Amniotic epithelial cell (primary cell): ENCODE data around the gene COL12A1.

Experiments
- DNase-seq: peaks from one replicate; pipeline ENCODE4 v3.0.0-alpha.2; 2010; ENCODE audit warnings: low read depth

Gene COL12A1

GRCh38 chr6:75205776-75206575 lies at the start of gene COL12A1:
Gene COL12A1 (minus strand): TSS chr6:75206053. CDS start chr6:75202792, 3,261 bp downstream.
- peak; percentile 98 for DNase-seq

GRCh38 chr6:75250552-75250951 lies 44.7 kb upstream of the COL12A1 start:
- DNase-seq, result no peak

GRCh38 chr6:75249837-75250236 lies 44.0 kb upstream of the COL12A1 start:
- no peak for DNase-seq

GRCh38 chr6:75246386-75246785 lies 40.5 kb upstream of the COL12A1 start:
- DNase-seq, result no peak

- DNase-seq, result peak; percentile 8
Measured at GRCh38 chr6:75244063-75244584, 38.3 kb upstream of the COL12A1 start.

- peak; percentile 99 for DNase-seq
Measured at GRCh38 chr6:75243333-75244062, 37.6 kb upstream of the COL12A1 start, which contains the start of gene COX7A2. Gene COX7A2 (minus strand): TSS chr6:75243801. CDS start chr6:75243734, 67 bp downstream.

GRCh38 chr6:75236630-75237029 lies 30.8 kb upstream of the COL12A1 start:
- DNase-seq, result no peak

- DNase-seq, result no peak
Measured at GRCh38 chr6:75235271-75235670, 29.4 kb upstream of the COL12A1 start.

- no peak for DNase-seq
Measured at GRCh38 chr6:75234126-75234865, 28.4 kb upstream of the COL12A1 start.

- no peak for DNase-seq
Measured at GRCh38 chr6:75233092-75233615, 27.3 kb upstream of the COL12A1 start.

GRCh38 chr6:75230484-75231325 lies 24.9 kb upstream of the COL12A1 start:
- peak; percentile 60 for DNase-seq

- no peak for DNase-seq
Measured at GRCh38 chr6:75224303-75224926, 18.6 kb upstream of the COL12A1 start.

- DNase-seq, result no peak
Measured at GRCh38 chr6:75223428-75223827, 17.6 kb upstream of the COL12A1 start.

- no peak for DNase-seq
Measured at GRCh38 chr6:75222261-75222660, 16.4 kb upstream of the COL12A1 start.

- DNase-seq, result no peak
Measured at GRCh38 chr6:75221116-75221515, 15.3 kb upstream of the COL12A1 start.

GRCh38 chr6:75220357-75220756 lies 14.5 kb upstream of the COL12A1 start:
- DNase-seq, result no peak

GRCh38 chr6:75219263-75219662 lies 13.4 kb upstream of the COL12A1 start:
- no peak for DNase-seq

GRCh38 chr6:75217193-75217592 lies 11.3 kb upstream of the COL12A1 start:
- DNase-seq, result peak; percentile 52

- DNase-seq, result no peak
Measured at GRCh38 chr6:75215291-75215690, 9.4 kb upstream of the COL12A1 start.

- DNase-seq, result no peak
Measured at GRCh38 chr6:75213732-75214131, 7.9 kb upstream of the COL12A1 start.

- DNase-seq, result no peak
Measured at GRCh38 chr6:75213112-75213511, 7.3 kb upstream of the COL12A1 start.
